ENCODE results near the gene MT1M.

Gene MT1M

DNA sequence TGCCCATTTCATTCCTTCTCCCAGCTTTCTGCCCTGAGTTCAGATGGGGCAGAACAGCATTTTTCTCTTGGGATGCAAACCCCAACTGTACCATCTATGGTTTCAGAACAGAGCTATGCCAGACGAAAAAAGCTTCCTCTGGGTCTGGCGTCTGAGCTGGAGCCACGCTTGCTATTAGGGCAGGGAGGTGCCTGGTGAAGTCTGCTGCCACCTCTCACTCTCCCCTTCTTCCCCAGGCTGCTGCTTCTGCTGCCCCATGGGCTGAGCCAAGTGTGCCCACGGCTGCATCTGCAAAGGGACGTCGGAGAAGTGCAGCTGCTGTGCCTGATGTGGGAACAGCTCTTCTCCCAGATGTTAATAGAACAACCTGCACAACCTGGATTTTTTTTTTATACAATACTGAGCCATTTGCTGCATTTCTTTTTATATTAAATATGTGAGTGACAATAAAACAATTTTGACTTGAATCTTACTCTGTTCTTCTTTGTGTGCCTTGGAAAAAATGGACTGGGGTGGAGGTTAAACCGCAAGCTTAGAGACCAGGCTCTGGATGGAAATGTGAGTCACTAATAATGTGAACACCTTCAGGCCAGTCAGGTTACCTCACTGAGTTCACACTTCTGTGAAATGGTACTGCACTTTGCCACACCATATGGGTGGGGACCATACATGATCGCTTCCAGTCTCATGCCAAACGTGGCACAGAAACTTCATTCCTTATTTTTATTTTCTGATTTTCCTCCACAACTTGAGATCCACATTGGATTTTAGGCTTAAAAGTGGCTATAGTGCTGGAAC, 4.4 kb downstream of the MT1M start:
- Histone ChIP-seq H3K27ac (ENCODE audit: insufficient read depth, low read length, poor library complexity, severe bottlenecking) (no peak overlapping the region), H3K4me1 (ENCODE audit: control insufficient read depth, insufficient read depth, low read length, poor library complexity, severe bottlenecking) (peaks cover 27% of the 10 kb centered on the region), H3K36me3 (ENCODE audit: control insufficient read depth, insufficient read depth, low read length) (no peaks in the 10 kb centered on the region), H3K9me3 (ENCODE audit: control insufficient read depth, low read length) (no peaks in the 10 kb centered on the region), H3K4me3 (ENCODE audit: insufficient read depth, low read depth, low read length, poor library complexity, severe bottlenecking) (no peak overlapping the region), H3K27me3 (replicated peaks; ENCODE audit: control insufficient read depth, insufficient read depth, low read length, poor library complexity, severe bottlenecking) (peaks cover 62% of the 10 kb centered on the region)
- no peak for DNase-seq

DNA sequence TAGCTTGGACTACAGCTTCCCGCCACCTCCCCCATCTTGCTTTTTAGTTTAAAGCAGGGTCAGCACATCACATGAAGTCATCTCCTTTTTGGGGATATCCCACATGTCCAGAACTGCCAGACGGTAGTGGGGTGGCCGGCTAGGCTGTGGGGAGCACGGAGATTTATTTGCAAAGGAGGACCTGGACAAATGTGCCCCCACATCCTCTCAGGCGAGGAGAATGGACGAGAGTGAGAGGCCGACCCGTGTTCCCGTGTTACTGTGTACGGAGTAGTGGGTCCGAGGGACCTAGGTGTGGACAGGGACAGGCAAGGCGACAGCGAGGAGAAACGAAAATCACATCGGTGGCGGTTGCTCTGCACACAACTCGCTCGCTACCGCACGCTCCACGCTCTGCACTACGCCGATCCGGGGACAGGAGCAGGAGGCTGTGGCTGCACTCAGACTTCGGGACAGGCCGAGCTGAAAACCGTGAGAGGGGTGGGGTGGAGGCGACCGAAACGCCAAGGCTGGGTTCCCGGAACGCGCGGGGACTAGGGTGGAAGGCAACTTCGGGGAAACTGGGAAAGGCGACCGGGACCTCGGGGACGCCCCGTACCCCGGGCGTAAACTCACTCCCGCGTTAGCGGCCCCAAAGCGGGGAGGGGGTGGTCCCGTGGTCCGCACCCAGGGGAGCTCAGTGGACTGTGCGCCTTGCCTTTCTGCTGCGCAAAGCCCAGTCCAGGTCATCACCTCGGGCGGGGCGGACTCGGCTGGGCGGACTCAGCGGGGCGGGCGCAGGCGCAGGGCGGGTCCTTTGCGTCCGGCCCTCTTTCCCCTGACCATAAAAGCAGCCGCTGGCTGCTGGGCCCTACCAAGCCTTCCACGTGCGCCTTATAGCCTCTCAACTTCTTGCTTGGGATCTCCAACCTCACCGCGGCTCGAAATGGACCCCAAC, 5.6 kb downstream of the MT1M start, which contains the start of gene MT1A:
Gene MT1A (plus strand): TSS at position 853 of the 937 bp plus-strand sequence. CDS start 73 bp downstream, at position 926.
- DNase-seq: no peak
- Histone ChIP-seq H3K27ac (ENCODE audit: insufficient read depth, low read length, poor library complexity, severe bottlenecking) (no peak within 1 kb of the TSS), H3K27me3 (replicated peaks; ENCODE audit: control insufficient read depth, insufficient read depth, low read length, poor library complexity, severe bottlenecking) (peaks cover 49% of the 10 kb centered on the region)

DNA sequence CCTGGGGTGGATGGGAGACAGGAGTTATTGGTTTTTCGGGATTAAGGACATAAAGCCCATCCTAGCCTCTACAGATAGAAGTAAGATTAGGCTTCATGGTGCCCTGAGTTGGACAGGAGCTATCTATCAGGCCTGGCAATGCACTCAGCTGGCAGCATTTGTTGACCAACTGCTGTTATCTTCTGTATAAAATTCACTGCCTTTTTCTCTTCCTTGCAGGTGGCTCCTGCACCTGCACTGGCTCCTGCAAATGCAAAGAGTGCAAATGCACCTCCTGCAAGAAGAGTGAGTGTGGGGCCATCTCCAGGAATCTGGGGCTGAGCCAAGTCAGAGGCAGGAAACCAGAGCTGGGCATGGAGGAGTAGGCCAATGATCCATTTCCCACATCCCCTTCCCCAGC, 6.6 kb downstream of the MT1M start:
- peaks cover 33% of the 10 kb centered on the region for H3K4me1 ChIP-seq (ENCODE audit: control insufficient read depth, insufficient read depth, low read length, poor library complexity, severe bottlenecking)
- H3K27me3 ChIP-seq (replicated peaks; ENCODE audit: control insufficient read depth, insufficient read depth, low read length, poor library complexity, severe bottlenecking): peaks cover 42% of the 10 kb centered on the region
- H3K4me3 ChIP-seq (ENCODE audit: insufficient read depth, low read depth, low read length, poor library complexity, severe bottlenecking): no peak overlapping the region
- no peaks in the 10 kb centered on the region for H3K36me3 ChIP-seq (ENCODE audit: control insufficient read depth, insufficient read depth, low read length)
- no peaks in the 10 kb centered on the region for H3K9me3 ChIP-seq (ENCODE audit: control insufficient read depth, low read length)
- H3K27ac ChIP-seq (ENCODE audit: insufficient read depth, low read length, poor library complexity, severe bottlenecking): no peak overlapping the region
- DNase-seq: no peak

More for the DNA sequence above, 5.6 kb downstream of the MT1M start, which contains the start of gene MT1A:
- H3K4me1 ChIP-seq (ENCODE audit: control insufficient read depth, insufficient read depth, low read length, poor library complexity, severe bottlenecking): peaks cover 23% of the 10 kb centered on the region
- H3K4me3 ChIP-seq (ENCODE audit: insufficient read depth, low read depth, low read length, poor library complexity, severe bottlenecking): peak within 1 kb of the TSS; percentile 13
- H3K9me3 ChIP-seq (ENCODE audit: control insufficient read depth, low read length): no peaks in the 10 kb centered on the region
- H3K36me3 ChIP-seq (ENCODE audit: control insufficient read depth, insufficient read depth, low read length): no peaks in the 10 kb centered on the region

DNA sequence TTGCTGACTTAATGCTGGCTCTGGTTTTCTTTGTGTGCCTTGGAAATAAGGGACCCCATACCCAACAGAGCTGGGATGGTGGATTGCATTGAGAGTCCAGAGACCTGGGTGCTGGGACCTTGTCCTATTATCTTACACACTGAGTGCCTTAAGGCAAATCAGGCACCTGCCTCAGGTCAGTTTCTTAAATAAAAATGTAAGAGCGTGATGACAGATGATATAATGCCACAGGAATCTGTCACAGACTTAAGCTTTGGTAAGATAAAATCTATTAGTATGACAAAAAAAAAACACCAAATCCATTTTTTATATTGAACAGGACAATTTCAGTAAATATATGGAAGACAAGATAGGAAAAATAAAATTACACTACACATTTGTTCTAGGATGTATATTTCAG, 7.6 kb downstream of the MT1M start:
- no peaks in the 10 kb centered on the region for H3K36me3 ChIP-seq (ENCODE audit: control insufficient read depth, insufficient read depth, low read length)
- no peak overlapping the region for H3K4me3 ChIP-seq (ENCODE audit: insufficient read depth, low read depth, low read length, poor library complexity, severe bottlenecking)
- peaks cover 30% of the 10 kb centered on the region for H3K4me1 ChIP-seq (ENCODE audit: control insufficient read depth, insufficient read depth, low read length, poor library complexity, severe bottlenecking)
- H3K27me3 ChIP-seq (replicated peaks; ENCODE audit: control insufficient read depth, insufficient read depth, low read length, poor library complexity, severe bottlenecking): peaks cover 32% of the 10 kb centered on the region
- DNase-seq: no peak
- no peak overlapping the region for H3K27ac ChIP-seq (ENCODE audit: insufficient read depth, low read length, poor library complexity, severe bottlenecking)
- H3K9me3 ChIP-seq (ENCODE audit: control insufficient read depth, low read length): no peaks in the 10 kb centered on the region

DNA sequence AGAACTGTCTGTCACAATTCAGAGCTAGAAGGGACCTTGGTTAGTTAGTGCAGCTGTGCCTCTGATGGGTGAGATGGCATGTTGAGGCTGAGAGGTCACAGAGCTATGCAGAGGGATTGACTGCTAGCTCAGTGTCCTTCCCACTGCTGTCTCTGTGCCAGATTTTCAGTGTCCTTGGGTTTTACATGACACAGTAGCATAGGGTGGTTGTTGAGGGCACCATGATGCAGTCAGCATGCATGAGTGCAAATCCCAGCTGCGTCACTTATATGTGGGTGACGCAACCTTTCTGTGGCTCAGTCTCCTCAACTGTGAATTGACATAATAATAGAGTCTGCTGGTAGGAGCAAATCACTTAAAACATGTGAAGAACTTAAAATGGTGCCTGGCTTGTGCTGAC, 8.7 kb downstream of the MT1M start:
- Histone ChIP-seq H3K4me3 (ENCODE audit: insufficient read depth, low read depth, low read length, poor library complexity, severe bottlenecking) (no peak overlapping the region), H3K27me3 (replicated peaks; ENCODE audit: control insufficient read depth, insufficient read depth, low read length, poor library complexity, severe bottlenecking) (peaks cover 21% of the 10 kb centered on the region)

DNA sequence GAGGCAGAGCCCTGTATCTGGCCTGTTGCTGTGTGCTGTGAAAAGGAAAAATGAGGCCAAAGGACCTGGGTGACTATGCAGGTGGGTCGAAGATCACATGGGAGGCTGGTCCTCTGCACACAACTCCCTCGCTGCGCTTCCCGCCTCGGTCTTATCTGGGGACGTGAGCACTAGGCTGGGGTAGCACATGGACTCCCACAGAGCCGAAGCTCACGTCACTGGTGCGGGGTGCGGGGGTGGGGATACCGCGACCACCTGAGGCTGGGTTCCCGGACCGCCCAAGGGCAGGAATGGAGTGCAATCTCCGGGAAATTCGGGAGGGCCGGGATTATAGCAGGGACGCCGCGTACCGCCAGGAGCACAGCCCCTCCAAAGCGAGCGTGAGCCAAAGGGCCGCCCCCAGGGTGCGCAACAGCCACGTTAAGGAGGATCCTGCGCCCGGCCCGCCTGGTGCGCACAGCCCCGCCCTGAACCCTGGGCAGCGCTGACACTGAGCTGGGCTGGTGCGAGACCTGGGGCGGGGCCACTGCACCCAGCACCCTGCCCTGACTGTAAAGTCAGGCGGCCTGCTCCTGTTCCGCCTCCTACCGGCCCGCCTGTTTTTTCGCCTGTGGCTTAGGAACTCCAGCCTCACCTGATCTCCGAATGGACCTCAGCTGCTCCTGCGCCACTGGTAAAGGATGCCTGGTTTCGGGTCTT, 10.8 kb downstream of the MT1M start:
- Histone ChIP-seq H3K4me1 (ENCODE audit: control insufficient read depth, insufficient read depth, low read length, poor library complexity, severe bottlenecking) (peaks cover 18% of the 10 kb centered on the region), H3K27me3 (replicated peaks; ENCODE audit: control insufficient read depth, insufficient read depth, low read length, poor library complexity, severe bottlenecking) (peaks cover 9% of the 10 kb centered on the region), H3K27ac (ENCODE audit: insufficient read depth, low read length, poor library complexity, severe bottlenecking) (no peak overlapping the region), H3K4me3 (ENCODE audit: insufficient read depth, low read depth, low read length, poor library complexity, severe bottlenecking) (peak overlapping the region; percentile 47), H3K36me3 (ENCODE audit: control insufficient read depth, insufficient read depth, low read length) (no peaks in the 10 kb centered on the region), H3K9me3 (ENCODE audit: control insufficient read depth, low read length) (no peaks in the 10 kb centered on the region)
- DNase-seq: peak; percentile 51 to 59 (median 57)

More for the DNA sequence above, 8.7 kb downstream of the MT1M start:
- Histone ChIP-seq H3K27ac (ENCODE audit: insufficient read depth, low read length, poor library complexity, severe bottlenecking) (no peak overlapping the region), H3K36me3 (ENCODE audit: control insufficient read depth, insufficient read depth, low read length) (no peaks in the 10 kb centered on the region), H3K9me3 (ENCODE audit: control insufficient read depth, low read length) (no peaks in the 10 kb centered on the region), H3K4me1 (ENCODE audit: control insufficient read depth, insufficient read depth, low read length, poor library complexity, severe bottlenecking) (peaks cover 24% of the 10 kb centered on the region)
- DNase-seq: no peak

DNA sequence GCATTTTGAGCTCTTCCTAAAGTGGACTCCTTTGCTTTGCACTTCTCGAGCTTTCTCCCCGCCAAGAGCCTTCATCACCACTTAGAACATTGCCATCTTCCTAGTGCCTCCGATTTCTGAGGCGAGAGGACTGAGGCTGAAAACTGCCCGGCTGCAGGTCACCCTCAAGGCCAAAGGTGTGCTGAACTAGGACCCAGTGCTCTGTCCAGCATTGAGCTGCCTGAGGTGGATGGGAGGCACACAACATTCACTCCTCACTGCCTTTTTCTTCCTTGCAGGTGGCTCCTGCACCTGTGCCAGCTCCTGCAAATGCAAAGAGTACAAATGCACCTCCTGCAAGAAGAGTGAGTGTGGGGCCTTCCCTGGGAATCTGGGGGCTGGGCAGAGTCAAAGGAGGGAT, 11.4 kb downstream of the MT1M start:
- no peak for DNase-seq
- Histone ChIP-seq H3K36me3 (ENCODE audit: control insufficient read depth, insufficient read depth, low read length) (no peaks in the 10 kb centered on the region), H3K27me3 (replicated peaks; ENCODE audit: control insufficient read depth, insufficient read depth, low read length, poor library complexity, severe bottlenecking) (peaks cover 3% of the 10 kb centered on the region), H3K4me3 (ENCODE audit: insufficient read depth, low read depth, low read length, poor library complexity, severe bottlenecking) (peak overlapping the region; percentile 47), H3K27ac (ENCODE audit: insufficient read depth, low read length, poor library complexity, severe bottlenecking) (no peak overlapping the region), H3K9me3 (ENCODE audit: control insufficient read depth, low read length) (no peaks in the 10 kb centered on the region), H3K4me1 (ENCODE audit: control insufficient read depth, insufficient read depth, low read length, poor library complexity, severe bottlenecking) (peaks cover 17% of the 10 kb centered on the region)

DNA sequence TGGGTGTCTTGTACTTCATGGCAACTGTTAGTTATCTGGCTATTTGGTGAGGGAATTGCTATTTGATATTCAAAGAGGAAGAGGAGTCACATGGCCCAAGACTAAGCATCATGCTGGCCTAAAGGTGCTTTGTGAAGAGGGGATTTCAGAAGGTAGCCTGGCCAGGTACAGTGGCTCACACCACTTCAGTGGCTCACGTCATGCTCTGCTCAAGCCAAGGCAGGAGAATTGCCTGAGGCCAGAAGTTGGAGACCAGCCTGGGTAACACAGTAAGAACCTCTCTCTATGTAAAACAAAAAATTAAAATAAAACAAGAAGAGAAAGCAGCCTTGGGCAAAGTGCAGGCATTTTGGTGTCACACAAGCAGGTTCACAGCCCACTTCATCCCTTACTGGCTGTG, 12.9 kb downstream of the MT1M start:
- H3K9me3 ChIP-seq (ENCODE audit: control insufficient read depth, low read length): no peaks in the 10 kb centered on the region
- H3K36me3 ChIP-seq (ENCODE audit: control insufficient read depth, insufficient read depth, low read length): no peaks in the 10 kb centered on the region
- H3K27me3 ChIP-seq (replicated peaks; ENCODE audit: control insufficient read depth, insufficient read depth, low read length, poor library complexity, severe bottlenecking): peaks cover 4% of the 10 kb centered on the region
- no peak overlapping the region for H3K4me3 ChIP-seq (ENCODE audit: insufficient read depth, low read depth, low read length, poor library complexity, severe bottlenecking)
- H3K4me1 ChIP-seq (ENCODE audit: control insufficient read depth, insufficient read depth, low read length, poor library complexity, severe bottlenecking): peaks cover 17% of the 10 kb centered on the region
- no peak for DNase-seq
- H3K27ac ChIP-seq (ENCODE audit: insufficient read depth, low read length, poor library complexity, severe bottlenecking): no peak overlapping the region

DNA sequence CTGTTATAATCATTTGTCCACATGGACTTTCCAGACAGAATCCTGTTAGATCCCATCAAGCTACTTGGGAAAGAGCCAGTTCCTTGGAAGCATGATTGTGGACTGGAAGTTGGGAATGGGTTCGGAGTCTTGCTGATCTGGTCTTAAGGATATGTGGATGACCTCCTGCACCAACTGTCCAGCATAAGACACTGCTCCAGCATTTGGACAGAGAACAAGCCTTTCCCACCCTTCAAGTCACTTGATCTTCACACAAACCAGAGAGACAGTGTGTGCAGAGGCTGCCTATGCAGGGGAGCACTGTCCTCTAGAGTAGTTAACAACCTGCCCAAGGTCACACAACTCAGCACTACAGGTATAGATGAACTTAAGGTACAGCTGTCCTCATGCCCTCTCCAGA, 13.4 kb downstream of the MT1M start:
- Histone ChIP-seq H3K4me3 (ENCODE audit: insufficient read depth, low read depth, low read length, poor library complexity, severe bottlenecking) (no peak overlapping the region), H3K27me3 (replicated peaks; ENCODE audit: control insufficient read depth, insufficient read depth, low read length, poor library complexity, severe bottlenecking) (peaks cover 4% of the 10 kb centered on the region), H3K36me3 (ENCODE audit: control insufficient read depth, insufficient read depth, low read length) (no peaks in the 10 kb centered on the region), H3K4me1 (ENCODE audit: control insufficient read depth, insufficient read depth, low read length, poor library complexity, severe bottlenecking) (peaks cover 17% of the 10 kb centered on the region), H3K9me3 (ENCODE audit: control insufficient read depth, low read length) (no peaks in the 10 kb centered on the region), H3K27ac (ENCODE audit: insufficient read depth, low read length, poor library complexity, severe bottlenecking) (no peak overlapping the region)
- DNase-seq: no peak

All from effector memory CD4-positive, alpha-beta T cell (primary cell).